SH-SY5Y (cell line): ENCODE results near the gene ESR2.

Experiments used
- GATA2 ChIP-seq: IDR thresholded peaks from 2 replicates; pipeline ENCODE4 v1.6.1; 2011; ENCODE audit warnings: mild to moderate bottlenecking, low read depth, low read length
- GATA3 ChIP-seq: IDR thresholded peaks from 2 replicates; pipeline ENCODE4 v1.6.1; 2011; ENCODE audit warnings: low read depth, mild to moderate bottlenecking, low read length, moderate library complexity

Gene ESR2

GRCh38 chr14:64201921-64202545 is 92.1 kb downstream of the ESR2 start:
- TF ChIP-seq GATA2 = no peak

GRCh38 chr14:64201296-64201695 is 92.9 kb downstream of the ESR2 start:
- no peak for TF ChIP-seq GATA2
- no peak for TF ChIP-seq GATA3

DNA sequence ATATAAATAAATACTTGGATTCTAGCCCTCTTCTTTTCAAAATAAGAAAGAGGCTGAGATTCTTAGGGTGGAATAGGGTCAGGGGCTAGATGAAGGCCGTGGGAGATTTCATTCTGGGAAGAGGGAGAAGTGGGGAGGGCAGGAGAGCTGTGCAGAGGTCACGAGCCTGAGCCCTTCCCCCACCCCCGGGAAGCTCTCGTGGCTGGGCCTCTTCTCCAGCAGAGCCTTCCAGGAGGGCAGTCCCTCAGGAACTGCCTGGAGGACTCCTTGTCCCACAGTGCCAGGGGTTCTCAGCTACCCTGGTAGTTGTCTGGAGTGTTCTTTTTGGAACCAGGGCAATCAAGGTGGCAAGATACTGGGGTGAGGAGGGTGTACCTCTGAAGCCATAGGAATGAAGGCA is 94.0 kb downstream of the ESR2 start:
- TF ChIP-seq GATA3 (no peak), GATA2 (no peak)

GRCh38 chr14:64198486-64198885 is 95.7 kb downstream of the ESR2 start:
- no peak for TF ChIP-seq GATA3
- TF ChIP-seq GATA2 = no peak

DNA sequence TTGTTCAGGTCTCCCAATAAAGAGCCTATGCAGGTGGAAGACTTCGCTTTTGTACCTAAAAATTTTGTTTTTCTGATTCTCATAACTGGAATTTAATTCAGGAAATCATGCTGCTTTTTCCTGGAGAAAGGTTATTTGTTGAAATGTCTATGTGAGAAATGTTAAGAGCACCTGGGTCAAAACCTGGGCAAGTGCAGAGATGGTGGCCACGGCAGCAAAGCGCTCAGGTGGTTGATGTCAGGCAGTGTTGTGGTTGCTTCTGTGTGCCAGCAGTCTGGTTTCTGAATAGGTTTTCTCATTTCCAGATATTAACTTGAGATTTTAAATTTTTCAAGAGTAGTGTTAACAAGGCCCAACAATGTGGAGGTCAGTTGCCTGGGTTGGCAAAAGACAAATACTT is 96.2 kb downstream of the ESR2 start:
- TF ChIP-seq GATA3 = no peak
- TF ChIP-seq GATA2 = no peak

GRCh38 chr14:64196814-64197411 is 97.3 kb downstream of the ESR2 start:
- TF ChIP-seq GATA2 (no peak), GATA3 (no peak)

GRCh38 chr14:64196056-64196455 is 98.1 kb downstream of the ESR2 start:
- no peak for TF ChIP-seq GATA3
- no peak for TF ChIP-seq GATA2

- TF ChIP-seq GATA3 (no peak), GATA2 (no peak)
These were observed 99.0 kb downstream of the ESR2 start for GRCh38 chr14:64195199-64195598.

DNA sequence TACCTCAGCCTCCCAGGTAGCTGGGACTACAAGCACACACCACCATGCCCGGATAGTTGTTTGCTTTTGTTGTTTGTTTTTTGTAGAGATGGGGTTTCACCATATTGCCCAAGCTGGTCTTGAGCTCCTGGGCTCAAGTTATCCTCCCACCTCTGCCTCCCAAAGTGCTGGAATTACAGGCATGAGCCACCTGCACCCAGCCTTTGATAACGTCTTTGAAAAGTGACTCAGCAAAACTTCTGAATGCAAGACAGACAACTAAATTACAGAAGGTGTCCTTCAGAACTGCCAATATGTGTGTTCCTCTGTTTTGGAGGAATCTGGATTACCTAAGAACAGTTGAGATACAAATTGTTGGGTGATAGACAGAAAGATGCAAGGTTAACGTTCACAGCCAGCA is 99.8 kb downstream of the ESR2 start:
- TF ChIP-seq GATA2 (no peak), GATA3 (no peak)

DNA sequence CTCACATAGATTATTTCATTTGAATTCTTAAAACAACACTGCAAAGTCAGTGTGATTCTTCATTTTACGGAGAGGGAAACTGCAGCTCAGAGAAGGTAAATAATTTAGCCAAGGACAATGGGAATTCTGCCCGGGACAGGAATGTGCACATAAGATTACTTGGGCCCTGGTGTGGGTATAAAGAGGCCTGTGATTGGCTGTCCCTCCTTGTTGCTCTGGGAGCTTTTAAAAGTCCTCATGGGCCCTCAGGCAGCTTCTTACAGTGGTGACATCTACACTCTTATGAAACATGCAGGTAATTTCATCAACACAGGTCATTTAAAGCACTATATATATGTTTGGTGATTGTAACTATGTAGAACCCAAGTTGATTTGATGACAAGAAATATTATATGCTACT is 100.3 kb downstream of the ESR2 start:
- no peak for TF ChIP-seq GATA3
- TF ChIP-seq GATA2 = no peak

DNA sequence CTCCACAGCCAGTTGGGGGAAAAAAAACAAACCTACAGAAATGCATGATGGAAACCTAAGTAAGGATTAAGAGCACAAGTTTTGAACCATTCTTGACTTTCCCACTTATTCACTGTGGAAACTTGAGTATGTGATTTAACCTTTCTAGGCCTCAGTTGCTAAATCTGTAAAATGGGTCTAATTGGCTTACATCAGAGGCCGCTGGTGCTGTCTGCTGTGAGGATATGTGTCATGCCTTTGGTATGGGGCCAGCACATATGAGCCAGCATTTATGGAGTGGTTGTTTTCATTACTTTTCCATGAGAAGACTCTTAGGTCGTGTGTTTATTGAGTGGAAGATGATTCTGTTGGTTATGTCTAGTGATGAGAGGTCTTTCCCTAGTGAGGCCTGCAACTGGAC is 102.4 kb downstream of the ESR2 start:
- TF ChIP-seq GATA3 = no peak
- no peak for TF ChIP-seq GATA2

GRCh38 chr14:64190974-64191502 is 103.1 kb downstream of the ESR2 start:
- no peak for TF ChIP-seq GATA2

DNA sequence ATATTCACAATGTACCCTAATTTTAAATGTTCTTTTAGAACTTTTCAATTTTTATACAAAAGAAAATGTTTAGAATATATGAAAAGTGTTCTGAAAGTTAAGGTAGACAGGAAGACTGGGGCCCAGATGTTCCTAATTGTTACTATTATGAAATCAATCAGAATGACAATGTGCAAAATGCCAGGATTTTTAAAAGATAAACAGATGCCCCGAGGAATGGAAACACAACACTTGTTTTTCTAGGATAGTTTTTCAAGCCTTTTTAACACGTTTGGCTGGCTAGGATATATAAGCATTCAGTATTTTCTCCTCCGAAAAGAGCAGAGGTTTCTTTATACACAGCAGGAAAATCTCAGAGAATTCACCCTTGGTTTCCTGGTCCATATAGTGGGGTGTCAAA is 106.8 kb downstream of the ESR2 start:
- no peak for TF ChIP-seq GATA3
- TF ChIP-seq GATA2 = no peak

DNA sequence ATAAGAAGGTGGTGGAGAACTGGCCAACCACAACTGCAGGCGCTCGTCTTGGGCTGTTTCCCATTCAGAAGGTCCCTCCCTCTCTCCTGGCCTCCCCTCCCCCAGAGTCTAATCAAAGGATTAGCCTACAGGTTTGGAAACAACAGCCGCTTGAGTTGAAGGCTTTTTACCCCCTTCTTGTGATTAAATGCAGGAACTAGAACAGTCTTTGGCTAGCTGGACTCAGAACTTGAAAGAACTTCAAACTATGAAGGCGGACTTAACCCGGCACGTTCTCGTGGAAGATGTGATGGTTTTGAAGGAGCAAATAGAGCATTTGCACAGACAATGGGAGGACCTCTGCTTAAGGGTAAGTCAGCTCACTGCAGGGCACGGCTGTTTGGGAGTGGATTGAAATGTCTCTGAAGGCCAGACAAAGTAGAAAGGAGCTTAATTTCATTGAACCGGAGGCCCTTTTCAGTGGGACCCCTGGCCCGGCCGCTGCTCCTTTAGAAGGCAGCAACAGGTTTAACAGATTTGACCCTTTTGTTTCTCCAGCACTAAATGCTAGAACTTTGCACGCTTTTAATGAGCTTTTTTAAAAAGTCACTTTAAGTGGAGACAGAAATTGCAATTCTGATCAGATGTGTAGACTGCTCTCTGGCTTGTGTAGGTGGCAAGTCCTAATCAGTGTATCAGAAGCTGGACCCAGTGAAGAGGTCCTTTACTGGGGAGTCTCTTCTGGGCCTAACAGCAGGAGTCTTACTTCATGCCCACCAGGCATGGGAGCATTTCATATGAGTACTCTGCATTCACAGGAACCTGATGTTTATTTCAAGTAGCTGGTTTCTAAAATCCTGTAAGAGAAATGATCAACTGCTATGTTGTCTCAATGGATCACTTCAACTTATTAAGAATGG is 107.7 kb downstream of the ESR2 start:
- TF ChIP-seq GATA3 = no peak
- no peak for TF ChIP-seq GATA2

- TF ChIP-seq GATA2 = no peak
- TF ChIP-seq GATA3 = no peak
These were observed 109.0 kb downstream of the ESR2 start for GRCh38 chr14:64185184-64185583.
